Thoracic aorta (tissue), 2 donors: Measurements from ENCODE around the gene CASP6. TPM values are rescaled to one million over a fixed set of nuclear protein-coding genes. Genes with fewer than 3 reads are reported as not detected.

Source experiments
- ATAC-seq: fragments of 150-250 bp; one replicate; pipeline ENCODE4 v1.8.0; 2017; ENCODE audit warnings: low read depth; ENCODE audit not compliant: insufficient number of reproducible peaks, low FRiP score
- DNase-seq: peaks from one replicate; pipeline ENCODE4 v3.0.0-alpha.2; 2020; ENCODE audit warnings: low spot score
- H3K27ac ChIP-seq, 2 donors: fragments of 200-600 bp; sonication (generic); 1 replicate in 1 of 2; 2 replicates in 1 of 2; pipeline ENCODE4 v1.5.1; 2016; ENCODE audit warnings: mild to moderate bottlenecking in 2 of 2, moderate library complexity in 2 of 2
- H3K27me3 ChIP-seq: fragments of 200-600 bp; sonication (generic); replicated peaks from 2 replicates; pipeline ENCODE4 v1.6.0; 2016; ENCODE audit warnings: mild to moderate bottlenecking; ENCODE audit not compliant: insufficient read depth
- H3K36me3 ChIP-seq: fragments of 200-600 bp; sonication (generic); one replicate; pipeline ENCODE4 v1.5.1; 2016
- H3K4me1 ChIP-seq, 2 donors: fragments of 200-600 bp; sonication (generic); 1 replicate in 1 of 2; 2 replicates in 1 of 2; pipeline versions ENCODE4 v1.5.1 to v1.6.0; 2016; ENCODE audit warnings: low read depth in 2 of 2, mild to moderate bottlenecking in 1 of 2; ENCODE audit not compliant: control insufficient read depth in 1 of 2
- H3K4me3 ChIP-seq: fragments of 200-600 bp; sonication (generic); 2 replicates; pipeline ENCODE4 v1.5.1; 2016; ENCODE audit warnings: mild to moderate bottlenecking
- H3K9me3 ChIP-seq: fragments of 200-600 bp; sonication (generic); 2 replicates; pipeline ENCODE4 v1.5.1; 2016
- total RNA-seq, 2 donors: library from RNA; depleted of rRNA; stranded (reverse); fragments of >200 nt; gene quantifications; one replicate each; pipeline versions ENCODE4 v1.1.0 to v1.2.3, GENCODE V29; 2016
- TF ChIP-seq, protein P1 (sequence below): fragments of 200-600 bp; sonication (generic); IDR thresholded peaks from one replicate; pipeline ENCODE4 v1.5.1; 2019; ENCODE audit warnings: antibody characterized with exemption

Gene CASP6
- total RNA-seq, 2 donors from 2014 or later, result 9.0 to 17.3 TPM

DNA sequence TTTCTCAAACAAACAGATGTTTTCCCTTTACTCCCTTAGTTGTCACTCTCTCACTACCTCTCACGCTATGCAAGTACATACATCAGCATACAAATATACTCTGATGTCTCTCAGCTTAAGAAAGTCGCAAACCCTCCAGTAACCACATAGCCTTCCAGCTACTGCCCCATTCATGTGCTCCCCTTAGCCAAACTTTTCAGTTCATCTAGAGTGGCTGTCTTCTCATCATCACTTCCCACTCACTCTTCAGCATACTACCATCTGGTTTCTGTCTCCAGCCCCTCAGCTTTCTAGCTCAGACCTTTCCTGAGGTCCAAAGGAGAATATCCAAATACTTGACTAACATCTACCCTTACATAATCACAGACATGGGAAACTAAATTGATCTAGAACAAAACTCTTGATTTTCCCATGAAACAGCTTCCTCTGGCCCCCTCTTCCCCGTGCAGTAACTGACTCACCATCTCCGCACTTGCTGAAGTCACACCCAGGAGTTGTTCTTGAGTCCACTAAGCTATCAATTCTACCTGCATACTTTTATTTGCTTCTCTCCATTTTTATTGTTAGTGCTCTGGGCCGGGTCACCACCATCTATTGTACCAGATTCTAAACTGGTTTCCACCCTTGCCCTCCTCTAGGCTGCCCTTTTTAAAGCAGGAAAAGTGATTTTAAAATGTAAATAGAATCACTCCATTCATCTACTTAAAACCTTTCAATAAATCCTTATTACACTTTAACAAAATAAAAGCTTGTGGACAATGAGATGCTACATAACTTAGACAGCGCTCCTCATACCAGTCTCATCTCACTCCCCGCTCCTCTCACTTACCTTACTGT is 57.2 kb downstream of the CASP6 start:
- Histone ChIP-seq H3K27me3 (no peaks in the 10 kb centered on the region), H3K9me3 (no peaks in the 10 kb centered on the region), H3K27ac (no peak overlapping the region), H3K4me3 (no peak overlapping the region), H3K4me1 (no peaks in the 10 kb centered on the region), H3K36me3 (no peaks in the 10 kb centered on the region)
- ATAC-seq, result no peak
- no peak for DNase-seq
- TF ChIP-seq, protein P1, sequence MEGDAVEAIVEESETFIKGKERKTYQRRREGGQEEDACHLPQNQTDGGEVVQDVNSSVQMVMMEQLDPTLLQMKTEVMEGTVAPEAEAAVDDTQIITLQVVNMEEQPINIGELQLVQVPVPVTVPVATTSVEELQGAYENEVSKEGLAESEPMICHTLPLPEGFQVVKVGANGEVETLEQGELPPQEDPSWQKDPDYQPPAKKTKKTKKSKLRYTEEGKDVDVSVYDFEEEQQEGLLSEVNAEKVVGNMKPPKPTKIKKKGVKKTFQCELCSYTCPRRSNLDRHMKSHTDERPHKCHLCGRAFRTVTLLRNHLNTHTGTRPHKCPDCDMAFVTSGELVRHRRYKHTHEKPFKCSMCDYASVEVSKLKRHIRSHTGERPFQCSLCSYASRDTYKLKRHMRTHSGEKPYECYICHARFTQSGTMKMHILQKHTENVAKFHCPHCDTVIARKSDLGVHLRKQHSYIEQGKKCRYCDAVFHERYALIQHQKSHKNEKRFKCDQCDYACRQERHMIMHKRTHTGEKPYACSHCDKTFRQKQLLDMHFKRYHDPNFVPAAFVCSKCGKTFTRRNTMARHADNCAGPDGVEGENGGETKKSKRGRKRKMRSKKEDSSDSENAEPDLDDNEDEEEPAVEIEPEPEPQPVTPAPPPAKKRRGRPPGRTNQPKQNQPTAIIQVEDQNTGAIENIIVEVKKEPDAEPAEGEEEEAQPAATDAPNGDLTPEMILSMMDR, result no peak

DNA sequence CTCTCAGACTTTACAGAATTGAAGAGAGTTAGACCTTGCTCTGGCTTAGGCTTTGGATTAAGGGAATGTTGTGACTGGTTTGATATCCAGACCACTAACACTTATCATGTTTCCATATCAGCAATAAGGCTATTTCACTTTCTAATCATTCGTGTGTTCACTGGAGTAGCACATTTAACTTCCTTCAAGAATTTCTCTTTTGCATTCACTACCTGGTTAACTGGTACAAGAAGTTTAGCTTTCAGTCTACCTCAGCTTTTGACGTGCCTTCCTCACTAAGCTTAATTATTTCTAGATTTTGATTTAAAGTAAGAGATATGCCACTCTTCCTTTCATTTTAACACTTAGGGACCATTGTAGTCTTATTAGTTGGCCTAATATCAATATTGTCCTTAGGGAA is 62.6 kb downstream of the CASP6 start:
- no peak for ATAC-seq
- no peaks in the 10 kb centered on the region for H3K4me1 ChIP-seq
- no peaks in the 10 kb centered on the region for H3K9me3 ChIP-seq

More for the DNA sequence above, 62.6 kb downstream of the CASP6 start:
- Histone ChIP-seq H3K27ac (no peak overlapping the region), H3K4me3 (no peak overlapping the region), H3K36me3 (no peaks in the 10 kb centered on the region), H3K27me3 (no peaks in the 10 kb centered on the region)
- TF ChIP-seq, protein P1, result no peak
- DNase-seq, result no peak

Other genes with a start within 250 kb of the CASP6 start
- 10 to 100 TPM; 44.3 to 45.0 TPM for gene MCUB, start 143.2 kb downstream of the CASP6 start, total RNA-seq
- gene PLA2G12A, start 26.6 kb upstream of the CASP6 start, total RNA-seq, result 100 to 1,000 TPM in 1 of 2 donors, 10 to 100 TPM in 1; 20.3 to 635 TPM
- 10 to 100 TPM in 1 of 2 donors, 1 to 10 TPM in 1; 2.2 to 20.5 TPM for gene CFI, start 98.6 kb upstream of the CASP6 start, total RNA-seq
- 1 to 10 TPM; 4.9 to 8.7 TPM for gene GAR1, start 112.3 kb upstream of the CASP6 start, total RNA-seq
- 1 to 10 TPM in 1 of 2 donors, not detected in 1; 1.2 TPM for gene RRH, start 124.5 kb upstream of the CASP6 start, total RNA-seq
- gene LRIT3, start 144.7 kb upstream of the CASP6 start, total RNA-seq, result 1 to 10 TPM in 1 of 2 donors, under 1 TPM in 1; 0.85 to 1.4 TPM
- not detected for gene EGF, start 209.4 kb upstream of the CASP6 start, total RNA-seq